GM18951 (cell line): ENCODE data around the gene GCG.

Source experiments
- POLR2A ChIP-seq: IDR thresholded peaks from 4 replicates; pipeline ENCODE4 v1.6.1; 2011; ENCODE audit warnings: mild to moderate bottlenecking; ENCODE audit not compliant: insufficient read length, insufficient read depth; ENCODE audit errors: extremely low read depth
- in situ Hi-C: fragments of 300-500 bp; cut with MboI; formaldehyde crosslinking; loops from one replicate; pipeline ENCODE4 v1.12.0; 2022; ENCODE audit warnings: low sequenced_read_pairs, mixed read lengths, inconsistent platforms; ENCODE audit not compliant: unreplicated experiment

GCG gene

GRCh38 chr2:162107361-162107901 is 44.6 kb downstream of the GCG start:
- TF ChIP-seq POLR2A = no peak
- in situ Hi-C loops = no loop called here

- in situ Hi-C loops = no loop called here
- TF ChIP-seq POLR2A = no peak
Measured at GRCh38 chr2:162106746-162107145, 45.3 kb downstream of the GCG start.

- in situ Hi-C loops = no loop called here
- no peak for TF ChIP-seq POLR2A
Measured at GRCh38 chr2:162106146-162106551, 45.9 kb downstream of the GCG start.

GRCh38 chr2:162103443-162104009 is 48.5 kb downstream of the GCG start:
- TF ChIP-seq POLR2A = no peak
- in situ Hi-C loops = no loop called here

GRCh38 chr2:162100579-162100978 is 51.5 kb downstream of the GCG start:
- no peak for TF ChIP-seq POLR2A
- in situ Hi-C loops = no loop called here

- TF ChIP-seq POLR2A = no peak
- in situ Hi-C loops = no loop called here
Measured at GRCh38 chr2:162099836-162100235, 52.2 kb downstream of the GCG start.
